HFF-Myc (cell line): ENCODE results near the gene CEACAM3.

ENCODE experiments used
- DNase-seq: peaks from one replicate; pipeline ENCODE4 v3.0.0-alpha.2; 2011; ENCODE audit warnings: low read depth; ENCODE audit errors: extremely low read depth
- H3K4me3 ChIP-seq: replicated peaks from 2 replicates; pipeline ENCODE4 v1.5.1; 2011; ENCODE audit warnings: low read depth, mild to moderate bottlenecking, control low read depth, low read length
- TF ChIP-seq, protein P1 (sequence below): IDR thresholded peaks from 2 replicates; pipeline ENCODE4 v1.5.1; 2012; ENCODE audit warnings: mild to moderate bottlenecking, low read depth, low read length, control low read depth; ENCODE audit errors: missing control alignments

Gene CEACAM3

DNA sequence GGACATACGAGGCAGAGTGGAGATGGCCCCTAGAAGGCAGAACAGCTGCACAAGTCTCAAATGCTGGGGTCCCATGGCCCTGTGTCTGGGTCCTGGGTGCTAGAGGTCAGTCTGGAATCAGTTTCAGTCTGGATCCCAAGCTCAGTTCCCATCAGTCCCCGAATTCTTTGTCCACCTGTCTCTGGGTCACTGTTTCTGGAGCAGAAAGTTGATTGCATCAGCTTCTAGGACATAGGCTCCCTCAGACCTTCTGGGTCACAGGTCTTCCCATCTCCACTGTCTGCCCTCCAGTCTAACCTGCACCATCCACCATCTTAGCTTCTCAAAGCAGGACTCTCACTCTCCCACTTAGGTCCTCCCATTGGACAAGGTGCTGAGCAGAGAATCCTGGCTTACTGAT is 42.8 kb downstream of the CEACAM3 start:
- no peak for DNase-seq
- no peak overlapping the region for H3K4me3 ChIP-seq
- TF ChIP-seq, protein P1, sequence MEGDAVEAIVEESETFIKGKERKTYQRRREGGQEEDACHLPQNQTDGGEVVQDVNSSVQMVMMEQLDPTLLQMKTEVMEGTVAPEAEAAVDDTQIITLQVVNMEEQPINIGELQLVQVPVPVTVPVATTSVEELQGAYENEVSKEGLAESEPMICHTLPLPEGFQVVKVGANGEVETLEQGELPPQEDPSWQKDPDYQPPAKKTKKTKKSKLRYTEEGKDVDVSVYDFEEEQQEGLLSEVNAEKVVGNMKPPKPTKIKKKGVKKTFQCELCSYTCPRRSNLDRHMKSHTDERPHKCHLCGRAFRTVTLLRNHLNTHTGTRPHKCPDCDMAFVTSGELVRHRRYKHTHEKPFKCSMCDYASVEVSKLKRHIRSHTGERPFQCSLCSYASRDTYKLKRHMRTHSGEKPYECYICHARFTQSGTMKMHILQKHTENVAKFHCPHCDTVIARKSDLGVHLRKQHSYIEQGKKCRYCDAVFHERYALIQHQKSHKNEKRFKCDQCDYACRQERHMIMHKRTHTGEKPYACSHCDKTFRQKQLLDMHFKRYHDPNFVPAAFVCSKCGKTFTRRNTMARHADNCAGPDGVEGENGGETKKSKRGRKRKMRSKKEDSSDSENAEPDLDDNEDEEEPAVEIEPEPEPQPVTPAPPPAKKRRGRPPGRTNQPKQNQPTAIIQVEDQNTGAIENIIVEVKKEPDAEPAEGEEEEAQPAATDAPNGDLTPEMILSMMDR: no peak

DNA sequence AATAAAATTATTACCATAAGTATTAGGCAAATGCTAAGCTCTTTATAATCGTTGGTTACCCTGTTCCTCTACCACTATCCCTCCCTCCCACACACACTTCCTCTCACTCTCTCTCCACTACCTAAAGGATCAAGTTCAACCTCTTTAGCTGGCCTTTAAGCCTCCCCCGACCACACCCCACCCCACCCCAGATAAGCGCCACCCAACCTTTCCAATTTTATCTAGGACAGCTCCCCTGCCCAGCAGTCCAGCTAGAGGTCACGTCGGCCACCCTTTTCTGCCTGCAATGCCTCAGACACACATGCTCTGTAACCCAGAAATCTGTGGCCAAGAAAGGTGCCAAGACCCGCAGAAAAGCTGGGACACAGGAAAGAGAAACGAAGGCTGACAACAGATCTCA is 47.0 kb downstream of the CEACAM3 start:
- no peak overlapping the region for H3K4me3 ChIP-seq
- TF ChIP-seq, protein P1: no peak

DNA sequence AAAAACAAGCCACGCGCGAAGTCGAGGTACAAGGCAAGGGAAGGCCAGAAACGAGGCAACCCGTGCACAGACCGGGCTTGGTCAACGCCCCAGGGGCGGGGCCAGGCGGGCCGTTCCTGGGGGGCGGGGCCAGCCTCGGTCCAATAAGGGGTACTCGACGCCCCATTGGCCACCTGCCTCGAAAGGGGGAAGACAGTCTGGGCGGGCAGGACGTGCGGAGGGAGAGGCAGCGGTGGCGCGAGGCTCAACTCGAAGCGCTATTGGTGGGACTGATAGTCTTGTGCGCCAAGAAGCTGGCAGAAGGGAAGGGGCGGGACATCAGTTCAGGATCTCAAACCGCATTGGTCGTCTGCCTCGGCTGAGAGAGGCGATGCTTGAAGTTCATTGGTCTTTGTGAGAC is 48.2 kb downstream of the CEACAM3 start, which contains the start of gene LYPD4:
Gene LYPD4, minus strand, starts transcription at position 83 of the 400 bp plus-strand sequence. CDS start 5,398 bp downstream, outside the sequence.
- no peak for DNase-seq
- TF ChIP-seq, protein P1: no peak
- no peak within 1 kb of the TSS for H3K4me3 ChIP-seq

More for the DNA sequence above, 47.0 kb downstream of the CEACAM3 start:
- DNase-seq: no peak

DNA sequence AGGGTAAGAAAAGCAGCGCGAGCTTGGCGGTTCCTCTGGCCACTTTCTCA is 48.4 kb downstream of the CEACAM3 start, which contains the start of gene DMRTC2:
Gene DMRTC2, plus strand, starts transcription at position 42 of the 50 bp plus-strand sequence. CDS start 2,387 bp downstream, outside the sequence.
- TF ChIP-seq, protein P1: no peak
- no peak within 1 kb of the TSS for H3K4me3 ChIP-seq
- no peak for DNase-seq

DNA sequence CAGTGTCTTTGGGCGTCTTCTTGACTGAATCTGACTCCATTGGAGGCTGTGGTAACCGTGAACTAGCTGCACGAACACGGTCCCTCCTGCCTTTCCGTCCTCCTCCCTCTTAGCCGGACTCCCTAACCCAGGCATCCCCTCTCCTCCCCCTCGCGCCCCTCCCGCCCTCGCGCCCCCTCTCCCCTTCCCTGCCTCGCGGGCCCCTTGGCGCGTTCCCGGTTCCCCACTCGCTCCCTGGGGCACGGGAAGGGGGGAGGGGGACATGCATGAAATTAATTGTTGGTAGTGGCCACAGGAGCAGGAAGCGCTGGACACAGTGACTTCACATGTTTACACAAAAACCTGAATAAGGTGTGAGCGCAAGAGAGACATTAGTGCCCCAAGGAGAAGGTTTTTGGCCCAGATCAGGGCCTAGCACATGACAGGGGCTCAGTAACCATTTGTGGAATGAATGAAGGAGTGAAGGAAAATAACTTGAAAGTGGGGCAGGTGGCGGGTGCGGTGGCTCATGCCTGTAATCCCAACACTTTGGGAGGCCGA is 48.7 kb downstream of the CEACAM3 start:
- no peak overlapping the region for H3K4me3 ChIP-seq
- DNase-seq: no peak
- TF ChIP-seq, protein P1: no peak

DNA sequence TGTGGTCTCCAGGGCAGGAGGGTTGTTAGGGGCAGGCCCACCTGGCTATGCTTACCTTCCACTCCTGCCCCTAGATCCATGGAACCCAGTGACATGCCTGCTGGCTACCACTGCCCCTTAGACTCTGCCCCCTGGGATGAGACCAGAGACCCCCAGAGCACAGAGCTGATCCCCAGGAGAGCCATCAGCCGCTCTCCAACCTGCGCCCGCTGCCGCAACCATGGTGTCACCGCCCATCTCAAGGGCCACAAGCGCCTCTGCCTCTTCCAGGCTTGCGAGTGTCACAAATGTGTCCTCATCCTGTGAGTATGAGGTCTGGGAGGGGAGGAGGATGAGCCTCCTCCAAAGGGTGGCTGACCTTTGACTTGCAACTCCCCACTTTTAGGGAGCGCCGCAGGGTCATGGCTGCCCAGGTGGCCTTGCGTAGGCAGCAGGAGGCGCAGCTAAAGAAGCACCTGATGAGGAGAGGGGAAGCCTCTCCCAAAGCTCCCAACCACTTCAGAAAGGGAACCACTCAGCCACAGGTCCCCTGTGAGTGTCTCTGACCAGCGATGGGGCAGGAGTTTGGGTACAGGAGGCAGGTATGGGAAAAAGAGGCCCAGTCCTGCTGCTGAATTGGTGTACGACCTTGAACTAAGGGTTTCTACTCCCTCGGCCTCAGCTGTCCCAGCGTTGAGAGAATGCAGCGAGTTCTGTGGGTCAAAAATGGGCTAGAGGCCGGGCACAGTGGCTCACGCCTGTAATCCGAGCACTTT is 51.1 kb downstream of the CEACAM3 start:
- H3K4me3 ChIP-seq: no peak overlapping the region
- TF ChIP-seq, protein P1: no peak
- no peak for DNase-seq

DNA sequence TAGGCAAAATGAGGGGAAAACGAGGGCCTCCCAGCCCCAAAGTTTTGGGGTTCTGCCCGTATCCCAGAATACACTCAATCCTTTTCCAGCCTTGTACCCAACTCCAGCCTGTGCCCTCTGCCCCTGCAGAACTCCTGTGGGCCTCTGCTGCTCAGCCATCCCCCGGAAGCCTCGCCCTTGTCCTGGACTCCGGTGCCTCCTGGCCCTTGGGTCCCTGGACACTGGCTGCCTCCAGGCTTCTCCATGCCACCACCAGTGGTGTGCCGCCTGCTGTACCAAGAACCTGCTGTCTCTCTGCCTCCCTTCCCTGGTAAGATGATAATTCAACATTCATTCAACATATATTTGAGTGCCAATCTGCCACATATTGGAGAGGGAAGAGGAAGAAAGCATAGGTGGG is 52.3 kb downstream of the CEACAM3 start:
- no peak for DNase-seq
- TF ChIP-seq, protein P1: no peak
- no peak overlapping the region for H3K4me3 ChIP-seq
